ENCODE results near the gene TMEM192.
"Not testable (repeated sequence)": the region's sequence is repeated elsewhere in the genome, so short reads cannot be mapped to it uniquely, and the experiment has no call there.

Gene TMEM192

GRCh38 chr4:165088366-165088765, 24.3 kb downstream of the TMEM192 start:
- DNase-seq, result no peak

DNA sequence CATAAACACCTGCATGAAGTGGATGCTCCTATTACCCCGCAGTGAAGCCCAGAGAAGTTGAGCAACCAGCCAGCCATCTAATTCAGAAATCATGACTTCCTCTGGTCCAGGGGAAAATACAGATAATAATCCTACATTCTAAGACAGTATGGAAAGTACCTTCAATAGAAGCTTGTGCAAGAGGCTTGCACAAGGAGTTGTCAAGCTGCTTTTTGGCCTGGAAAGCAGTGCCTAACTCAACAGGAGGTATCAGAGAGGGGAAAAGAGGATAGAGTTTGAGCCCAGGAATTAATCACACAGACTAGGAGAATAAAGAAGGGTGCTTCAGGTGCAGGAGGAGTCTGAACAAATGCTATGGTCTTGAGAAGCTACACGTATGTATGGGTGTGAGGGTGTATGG, 26.7 kb downstream of the TMEM192 start:
- no peak for DNase-seq

GRCh38 chr4:165084787-165085186, 27.9 kb downstream of the TMEM192 start:
- DNase-seq, result not testable (repeated sequence)

DNA sequence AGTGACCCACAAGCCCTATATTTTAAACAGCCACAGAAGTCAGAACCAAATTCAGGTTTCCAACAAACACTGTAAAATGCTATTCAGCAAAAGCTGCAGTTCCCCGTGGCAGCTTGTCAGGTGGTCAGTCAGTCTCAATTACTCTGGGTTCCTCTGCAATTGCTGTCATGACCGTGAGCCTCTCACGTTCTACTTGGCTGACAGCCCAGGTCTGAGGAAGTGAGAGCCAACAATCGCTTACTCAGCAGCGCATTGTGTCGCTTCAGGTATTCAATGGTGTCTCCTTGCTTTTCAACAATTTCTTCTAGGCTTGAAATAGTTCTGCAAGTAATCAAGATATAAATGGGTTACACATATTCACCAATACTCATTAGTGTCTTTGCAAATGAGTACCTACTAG, 33.2 kb downstream of the TMEM192 start:
- no peak for DNase-seq

GRCh38 chr4:165077034-165077578, 35.6 kb downstream of the TMEM192 start:
- no peak for DNase-seq

DNA sequence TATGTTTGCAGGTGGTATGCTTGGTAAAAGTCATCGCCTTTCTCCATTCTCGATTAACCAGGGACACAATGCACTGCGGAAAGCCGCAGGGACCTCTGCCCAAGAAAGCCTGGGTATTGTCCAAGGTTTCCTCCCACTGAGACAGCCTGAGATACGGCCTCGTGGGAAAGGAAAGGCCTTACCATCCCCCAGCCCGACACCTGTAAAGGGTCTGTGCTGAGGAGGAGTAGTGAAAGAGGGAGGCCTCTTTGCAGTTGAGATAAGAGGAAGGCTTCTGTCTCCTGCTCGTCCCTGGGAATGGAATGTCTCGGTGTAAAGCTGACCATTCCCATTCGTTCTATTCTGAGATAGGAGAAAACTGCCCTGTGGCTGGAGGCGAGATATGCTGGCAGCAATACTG, 39.3 kb downstream of the TMEM192 start:
- not testable (repeated sequence) for DNase-seq

GRCh38 chr4:165070560-165070959, 42.1 kb downstream of the TMEM192 start:
- no peak for DNase-seq

DNA sequence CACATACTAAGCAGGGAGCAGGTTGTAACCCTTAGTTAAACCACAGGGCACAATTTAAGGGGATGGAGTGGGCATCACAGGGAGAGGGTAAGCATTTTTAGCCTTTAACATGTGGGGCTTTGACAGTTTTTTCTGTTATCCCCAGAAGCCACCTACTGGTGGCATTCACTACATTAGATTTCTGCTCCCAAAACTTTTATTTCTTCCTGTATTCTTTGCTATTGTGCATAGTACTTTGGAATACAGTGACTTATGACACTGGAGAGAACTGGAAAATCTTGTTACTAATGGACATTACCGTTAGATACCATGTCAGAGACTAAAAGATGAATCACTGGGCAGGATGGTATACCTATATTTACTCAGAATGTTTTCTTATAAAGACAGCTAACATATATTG, 51.7 kb downstream of the TMEM192 start:
- DNase-seq, result no peak

GRCh38 chr4:165059386-165059785, 53.3 kb downstream of the TMEM192 start:
- DNase-seq, result no peak

- DNase-seq, result no peak
Observed at GRCh38 chr4:165058666-165059065, 54.0 kb downstream of the TMEM192 start.

- no peak for DNase-seq
Observed at GRCh38 chr4:165055601-165056000, 57.1 kb downstream of the TMEM192 start.

DNA sequence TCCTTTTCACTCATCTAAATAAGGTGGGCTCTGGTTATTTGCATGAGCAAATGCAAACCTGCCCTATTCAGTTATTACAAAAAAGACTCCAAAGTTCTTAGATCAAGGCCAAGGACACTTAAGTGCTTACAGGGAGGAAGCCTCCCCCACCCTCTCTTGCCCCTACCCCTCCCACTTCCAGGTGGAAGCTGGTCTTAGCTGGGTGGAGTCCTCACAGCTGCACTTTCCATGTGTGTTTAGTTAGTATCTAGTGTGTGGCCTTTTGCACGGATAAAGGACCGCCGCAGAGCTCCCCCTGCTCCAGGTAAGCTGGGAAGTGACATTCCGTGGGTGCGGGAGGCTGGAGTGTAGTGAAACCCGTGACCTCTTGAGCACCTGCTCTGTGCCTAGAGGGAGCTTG, 59.0 kb downstream of the TMEM192 start, which contains the start of gene TRIM75:
Gene TRIM75, plus strand, starts transcription at position 222 of the 400 bp plus-strand sequence. CDS start 5,282 bp downstream, outside the sequence.
- DNase-seq, result no peak

- DNase-seq, result no peak
Observed at GRCh38 chr4:165052627-165053026, 60.0 kb downstream of the TMEM192 start.

GRCh38 chr4:165048170-165048569, 64.5 kb downstream of the TMEM192 start:
- DNase-seq, result no peak

- no peak for DNase-seq
Observed at GRCh38 chr4:165031436-165032211, 81.0 kb downstream of the TMEM192 start, which contains the start of gene TRIM60. TSS of gene TRIM60 (plus strand) at chr4:165031999. CDS start at chr4:165040073, 8,074 bp downstream.

DNA sequence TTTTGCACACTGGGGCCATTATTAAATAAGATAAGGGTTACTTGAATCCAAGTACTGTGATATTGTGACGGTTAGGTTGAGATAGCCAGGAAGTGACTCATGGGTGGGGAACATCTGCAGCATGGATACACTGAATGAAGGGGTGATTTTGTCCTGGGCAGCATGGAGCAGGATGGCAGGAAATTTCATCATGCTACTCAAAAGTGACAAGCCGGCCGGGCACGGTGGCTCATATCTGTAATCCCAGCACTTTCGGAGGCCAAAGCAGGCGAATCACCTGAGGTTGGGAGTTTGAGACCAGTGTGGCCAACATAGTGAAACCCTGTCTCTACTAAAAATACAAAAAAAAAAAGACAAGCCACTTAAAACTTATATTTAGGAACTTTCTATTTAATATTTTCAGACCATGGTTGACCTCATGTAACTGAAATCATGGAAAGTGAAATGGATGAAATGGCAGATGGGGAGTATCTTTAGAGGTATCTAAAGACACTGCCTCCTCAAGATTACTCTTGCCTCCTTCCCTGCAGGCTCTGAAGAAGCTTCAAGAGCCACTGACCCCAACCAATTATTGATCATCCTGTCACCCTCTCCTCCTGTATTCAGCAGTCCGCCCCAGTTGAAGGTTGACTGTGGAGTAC, 84.8 kb downstream of the TMEM192 start:
- DNase-seq, result no peak

DNA sequence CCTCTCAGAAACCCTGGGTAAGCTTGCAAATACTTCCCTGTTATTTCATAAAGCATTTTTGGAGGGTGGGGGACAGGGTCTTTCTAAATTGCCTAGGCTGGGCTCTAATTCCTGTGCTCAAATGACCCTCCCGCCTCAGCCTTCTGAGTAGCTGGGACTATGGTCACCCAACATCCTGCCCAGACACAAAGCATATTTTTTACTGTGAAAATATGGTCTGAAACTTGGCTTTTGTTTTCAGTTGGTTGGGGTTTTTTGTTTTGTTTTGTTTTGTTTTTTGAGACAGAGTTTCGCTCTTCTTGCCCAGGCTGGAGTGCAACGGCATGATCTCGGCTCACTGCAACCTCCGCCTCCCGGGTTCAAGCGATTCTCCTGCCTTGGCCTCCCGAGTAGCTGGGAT, 86.9 kb downstream of the TMEM192 start:
- not testable (repeated sequence) for DNase-seq

All from CD4-positive, alpha-beta T cell treated with Interleukin-10 for 1 hour (primary cell).